Placental epithelial cell (primary cell): ENCODE data around the gene TAF6L. TPM values are rescaled to one million over a fixed set of nuclear protein-coding genes. Genes with fewer than 3 reads are reported as not detected.

ENCODE experiments used
- small RNA-seq: library from RNA; depleted of rRNA; stranded (forward); fragments of <200 nt; gene quantifications from one replicate; pipeline ENCODE3, GENCODE V24; 2012
- total RNA-seq: library from RNA; depleted of rRNA; stranded (reverse); fragments of >200 nt; gene quantifications from 2 replicates; pipeline ENCODE4 v1.2.3, GENCODE V29; 2012

Gene TAF6L
- total RNA-seq, result 18.2 and 20.4 TPM in 2 replicates

GRCh38 chr11:62771144-62772021, at the start of gene TAF6L:
Gene TAF6L (plus strand): TSS chr11:62771396. CDS start chr11:62775784, 4,388 bp downstream.

GRCh38 chr11:62727165-62727871, 43.9 kb upstream of the TAF6L start, which contains the start of gene HNRNPUL2:
Gene HNRNPUL2 (minus strand): TSS chr11:62727457. CDS start chr11:62727156, 301 bp downstream.

DNA sequence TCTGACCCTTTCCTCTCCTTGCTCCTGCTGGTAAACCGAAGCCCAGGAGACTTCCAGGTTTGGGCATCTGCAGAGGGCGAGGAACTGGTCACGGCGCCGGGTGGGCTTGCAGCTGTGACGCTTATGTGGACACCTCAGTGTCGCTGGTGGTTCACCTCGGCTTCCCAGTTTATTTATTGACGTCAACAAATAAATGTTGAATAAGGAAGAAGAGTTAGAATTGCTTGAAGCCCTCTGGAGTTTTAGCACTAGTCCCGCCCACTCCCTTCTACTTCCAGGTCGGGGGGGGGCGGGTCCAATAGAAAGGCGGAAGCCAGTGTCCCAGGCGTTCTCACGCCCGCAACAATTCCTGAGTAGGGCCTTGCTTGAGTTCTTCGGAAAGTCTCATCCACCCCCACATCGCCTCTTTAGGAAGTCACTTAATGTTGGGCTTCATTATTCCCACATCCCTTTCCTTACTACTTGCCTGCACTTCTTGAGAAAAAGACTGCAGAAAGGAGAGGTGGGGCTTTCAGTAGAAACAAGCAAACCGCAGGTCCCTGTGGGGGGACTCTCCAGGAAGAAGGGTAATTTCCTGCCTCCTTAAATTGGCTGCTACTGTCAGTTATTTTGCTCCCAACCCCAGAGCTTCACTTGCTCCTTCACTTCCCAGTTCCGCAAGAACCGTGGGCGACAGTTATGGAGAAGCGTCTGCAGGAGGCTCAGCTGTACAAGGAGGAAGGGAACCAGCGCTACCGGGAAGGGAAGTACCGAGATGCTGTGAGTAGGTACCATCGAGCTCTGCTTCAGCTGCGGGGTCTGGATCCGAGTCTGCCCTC, 42.8 kb upstream of the TAF6L start, which contains the start of gene TTC9C:
Gene TTC9C, plus strand, starts transcription at position 316 of the 818 bp plus-strand sequence. Its CDS starts 363 bp downstream, at position 679.

DNA sequence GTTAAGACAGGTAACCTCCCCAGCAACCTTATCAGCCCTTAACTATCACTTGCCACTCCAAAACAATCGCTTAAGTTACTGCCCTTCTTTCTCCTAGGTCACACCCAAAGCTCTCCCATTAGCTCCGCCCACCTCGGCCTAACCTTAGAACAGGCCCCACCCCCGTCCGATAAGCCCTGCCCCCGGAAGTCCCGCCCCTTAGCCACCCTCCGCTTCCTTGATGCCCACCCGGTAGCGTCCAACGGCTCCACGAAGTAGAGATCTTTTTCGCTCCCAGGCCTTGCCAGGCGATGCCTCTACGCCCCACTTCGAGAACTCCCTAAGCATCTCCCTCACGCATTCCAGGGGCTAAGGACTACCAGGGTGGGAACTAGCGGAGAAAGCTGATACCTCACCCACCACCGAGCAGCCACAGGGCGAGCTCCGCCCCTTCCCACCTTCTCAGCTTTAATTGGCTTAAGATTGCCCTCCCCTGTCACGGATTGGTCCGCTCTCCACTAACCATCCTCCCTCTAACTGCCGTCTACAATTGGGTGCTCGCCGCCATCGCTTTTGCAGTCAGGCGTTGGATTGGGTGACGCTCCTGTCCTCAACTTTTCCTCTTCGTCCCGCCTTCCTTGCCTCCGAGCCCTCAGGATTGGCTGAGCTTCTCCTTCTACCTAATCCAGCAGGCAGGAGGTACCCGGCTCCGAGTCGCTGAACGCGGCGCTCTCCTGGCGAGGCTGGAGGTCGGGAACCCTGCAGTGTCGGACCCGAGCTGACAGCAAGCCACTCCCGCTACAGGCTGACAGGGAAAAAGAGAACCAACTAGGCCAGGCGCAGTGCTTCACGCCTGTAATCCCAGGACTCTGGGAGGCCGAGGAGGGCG, 17.2 kb upstream of the TAF6L start, which contains the start of gene ZBTB3:
Gene ZBTB3, minus strand, starts transcription at position 425 of the 868 bp plus-strand sequence. CDS start 496 bp downstream, outside the sequence.

DNA sequence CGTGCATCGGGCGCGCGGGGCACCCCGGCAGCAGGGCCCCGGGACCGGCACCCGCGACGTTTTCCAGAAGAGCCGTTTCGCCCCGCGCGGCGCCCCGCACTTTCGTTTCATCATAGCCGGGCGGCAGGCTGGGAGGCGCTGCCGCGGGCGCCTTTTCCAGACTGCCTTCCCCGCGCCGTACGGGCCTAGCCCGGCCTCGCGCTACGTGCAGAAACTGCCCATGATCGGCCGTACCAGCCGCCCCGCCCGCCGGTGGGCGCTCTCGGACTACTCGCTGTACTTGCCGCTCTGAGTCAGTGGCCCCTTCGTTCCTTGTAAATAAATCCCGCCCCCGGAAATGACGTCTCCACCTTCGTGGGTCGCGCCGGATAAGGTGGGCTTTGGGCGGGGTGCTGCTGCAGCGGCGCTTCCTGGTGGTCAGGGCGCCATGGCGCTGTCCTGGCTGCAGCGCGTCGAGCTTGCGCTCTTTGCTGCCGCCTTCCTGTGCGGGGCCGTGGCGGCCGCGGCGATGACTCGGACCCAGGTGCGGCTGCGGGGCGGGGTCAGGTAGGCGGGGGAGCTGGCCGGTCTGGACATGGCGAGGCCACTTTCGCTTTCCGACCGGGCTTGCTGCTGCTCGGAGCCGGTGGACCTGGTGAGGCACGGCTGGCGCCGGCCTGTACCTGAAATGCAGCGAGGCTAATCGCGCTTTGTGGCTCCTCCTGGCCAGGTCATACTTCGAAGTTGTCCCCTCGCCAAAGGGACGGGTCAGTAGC, 16.0 kb downstream of the TAF6L start, which contains the start of gene TMEM179B:
Gene TMEM179B, plus strand, starts transcription at position 398 of the 755 bp plus-strand sequence. Its CDS starts 30 bp downstream, at position 428.

GRCh38 chr11:62791501-62792201, 20.5 kb downstream of the TAF6L start, which contains the start of gene TMEM223:
Gene TMEM223 (minus strand): TSS chr11:62792006. CDS start chr11:62791994, 12 bp downstream.

DNA sequence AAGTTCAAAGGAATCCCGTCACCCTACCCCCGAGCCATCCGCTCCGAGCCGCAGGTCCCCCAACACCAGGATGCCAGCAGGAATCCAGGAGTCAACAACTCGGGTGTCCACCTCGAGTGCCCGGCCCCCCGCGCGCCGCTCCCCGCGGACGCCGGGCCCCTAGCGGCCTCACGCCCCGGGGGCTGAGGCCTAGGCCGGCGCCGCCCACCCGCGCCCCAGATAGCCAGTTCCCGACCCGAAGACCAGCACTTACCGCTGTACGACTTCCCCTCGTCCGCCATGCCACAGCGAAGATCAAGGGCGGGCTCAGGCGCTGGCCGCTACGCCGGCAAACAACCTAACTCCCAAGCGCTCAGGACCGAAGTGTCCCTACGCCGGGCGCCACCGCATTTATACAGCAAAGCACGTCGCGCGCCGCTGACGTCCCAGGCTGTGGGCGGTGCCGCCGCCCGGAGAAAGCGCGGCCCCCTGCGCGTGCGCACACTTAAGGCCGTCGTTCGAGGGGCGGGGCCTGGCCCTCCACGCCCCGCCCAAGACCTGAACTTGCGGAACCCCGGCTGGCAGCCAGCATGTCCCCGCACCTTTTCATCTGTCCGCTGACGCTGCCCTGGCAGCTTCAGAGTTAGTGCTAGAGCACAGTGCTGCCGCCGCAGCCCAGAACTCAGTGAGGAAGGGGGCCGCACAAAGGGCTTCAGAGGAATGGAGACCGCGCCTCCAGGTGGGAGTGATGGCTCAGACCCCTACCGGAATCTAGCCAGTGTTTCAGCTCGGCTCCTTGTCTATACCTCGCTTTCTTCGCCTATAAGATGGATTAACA, 34.1 kb downstream of the TAF6L start, which contains the start of gene NXF1:
Gene NXF1, minus strand, starts transcription at position 365 of the 817 bp plus-strand sequence. Its CDS starts 84 bp downstream, at position 281.

DNA sequence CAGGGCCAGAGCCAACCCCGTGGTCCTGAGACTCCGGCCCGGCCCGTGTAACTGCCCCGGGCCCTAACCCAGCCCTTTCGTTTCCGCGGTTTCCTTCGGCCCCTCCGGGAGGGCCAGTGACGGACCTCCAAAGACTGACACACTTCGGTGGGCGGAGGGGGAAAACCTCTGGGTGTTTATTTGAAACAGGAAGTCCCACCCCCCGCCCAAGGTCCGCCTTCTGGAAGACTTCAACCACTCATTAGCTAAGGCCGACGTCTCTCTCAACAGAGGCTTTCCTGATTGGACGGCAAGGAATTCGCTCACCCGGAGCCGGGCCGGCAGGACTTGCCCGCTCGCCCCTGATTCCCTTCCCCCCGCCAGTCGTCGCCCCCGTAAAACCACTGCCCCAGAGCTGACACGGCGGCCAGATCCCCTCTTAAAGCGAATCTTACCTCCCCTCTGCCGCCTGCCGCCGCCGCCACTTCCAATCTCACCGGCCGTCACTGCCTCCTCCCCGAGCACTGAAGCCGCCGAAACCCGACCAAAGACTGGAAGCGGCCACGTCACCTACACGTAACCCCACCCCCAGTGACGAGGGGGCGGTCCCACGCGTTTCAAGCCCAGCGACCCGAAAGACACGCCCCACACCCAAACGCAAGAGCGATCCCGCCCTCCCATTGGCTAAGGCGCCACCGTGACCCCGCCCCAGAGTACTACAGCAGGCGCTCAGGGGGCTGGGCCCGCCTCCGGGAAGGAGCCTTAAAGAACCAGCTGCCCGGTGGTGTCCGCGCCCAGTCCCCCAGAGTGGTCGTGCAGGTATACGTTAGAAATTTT, 60.5 kb downstream of the TAF6L start, which contains the start of gene STX5:
Gene STX5, minus strand, starts transcription at position 532 of the 816 bp plus-strand sequence. CDS start 808 bp downstream, outside the sequence.

GRCh38 chr11:62832336-62833234, 61.4 kb downstream of the TAF6L start, which contains the start of gene TEX54:
Gene TEX54 (minus strand): TSS chr11:62832841.

Small RNAs within 50 kb of the gene (small RNA-seq; reads per million reads assigned to genes)
- 0.60 reads per million, percentile 36 among the genes with 10 or more reads in this experiment for gene MIR6514
- not detected for gene RNU6-118P

Other genes with a start within 250 kb of the TAF6L start
- 1,365 and 1,551 TPM in 2 replicates for gene AHNAK, start 224.6 kb upstream of the TAF6L start, total RNA-seq
- 1,098 and 1,125 TPM in 2 replicates for gene EEF1G, start 197.5 kb upstream of the TAF6L start, total RNA-seq
- 5.9 and 6.2 TPM in 2 replicates for gene TUT1, start 179.9 kb upstream of the TAF6L start, total RNA-seq
- gene MTA2, start 169.5 kb upstream of the TAF6L start, total RNA-seq, result 114 and 152 TPM in 2 replicates
- gene EML3, start 158.6 kb upstream of the TAF6L start, total RNA-seq, result 42.0 and 48.3 TPM in 2 replicates
- 0.54 and 4.7 TPM in 2 replicates for gene ROM1, start 158.1 kb upstream of the TAF6L start, total RNA-seq
- 25.2 and 27.9 TPM in 2 replicates for gene B3GAT3, start 149.4 kb upstream of the TAF6L start, total RNA-seq
- gene GANAB, start 124.8 kb upstream of the TAF6L start, total RNA-seq, result 164 and 256 TPM in 2 replicates
- gene INTS5, start 118.1 kb upstream of the TAF6L start, total RNA-seq, result 27.5 and 32.8 TPM in 2 replicates
- 22.4 and 30.1 TPM in 2 replicates for gene C11orf98, start 106.2 kb upstream of the TAF6L start, total RNA-seq
- 6.2 and 14.1 TPM in 2 replicates for gene CSKMT, start 106.1 kb upstream of the TAF6L start, total RNA-seq
- gene UQCC3, start 99.7 kb upstream of the TAF6L start, total RNA-seq, result 5.5 and 6.2 TPM in 2 replicates
- 5.1 and 6.0 TPM in 2 replicates for gene LBHD1, start 99.1 kb upstream of the TAF6L start, total RNA-seq
- 96.7 and 148 TPM in 2 replicates for gene UBXN1, start 92.3 kb upstream of the TAF6L start, total RNA-seq
- 0.39 and 0.87 TPM in 2 replicates for gene LRRN4CL, start 81.9 kb upstream of the TAF6L start, total RNA-seq
- gene BSCL2, start 64.0 kb upstream of the TAF6L start, total RNA-seq, result 72.6 and 84.4 TPM in 2 replicates
- gene GNG3, start 63.7 kb upstream of the TAF6L start, total RNA-seq, result 0.79 TPM in 1 of 2 replicates, not detected in the other
- gene HNRNPUL2, start 43.9 kb upstream of the TAF6L start, total RNA-seq, result 9.3 and 13.0 TPM in 2 replicates
- gene TTC9C, start 42.9 kb upstream of the TAF6L start, total RNA-seq, result 28.7 and 34.1 TPM in 2 replicates
- gene ZBTB3, start 17.2 kb upstream of the TAF6L start, total RNA-seq, result 25.9 and 32.9 TPM in 2 replicates
- 51.0 and 53.5 TPM in 2 replicates for gene POLR2G, start 9.8 kb upstream of the TAF6L start, total RNA-seq
- 40.4 and 47.3 TPM in 2 replicates for gene TMEM179B, start 16.0 kb downstream of the TAF6L start, total RNA-seq
- 18.5 and 21.0 TPM in 2 replicates for gene TMEM223, start 20.6 kb downstream of the TAF6L start, total RNA-seq
- 33.9 and 38.5 TPM in 2 replicates for gene NXF1, start 34.0 kb downstream of the TAF6L start, total RNA-seq
- gene STX5, start 60.7 kb downstream of the TAF6L start, total RNA-seq, result 51.8 and 64.6 TPM in 2 replicates
- gene TEX54, start 61.4 kb downstream of the TAF6L start, total RNA-seq, result not detected in 2 replicates
- 27.7 and 86.8 TPM in 2 replicates for gene WDR74, start 68.2 kb downstream of the TAF6L start, total RNA-seq
- gene SLC3A2, start 109.5 kb downstream of the TAF6L start, total RNA-seq, result 83.6 and 208 TPM in 2 replicates
- gene CHRM1, start 150.0 kb downstream of the TAF6L start, total RNA-seq, result not detected in 2 replicates
- not detected in 2 replicates for gene SLC22A6, start 213.6 kb downstream of the TAF6L start, total RNA-seq
- gene SLC22A8, start 244.4 kb downstream of the TAF6L start, total RNA-seq, result not detected in 2 replicates